ENCODE measurements around the gene CCDC47. TPM values are rescaled to one million over a fixed set of nuclear protein-coding genes. Genes with fewer than 3 reads are reported as not detected.

The CCDC47 gene
- total and polyA plus RNA-seq, 2 of the 13 experiments (the other 11 are each of a cell fraction or from before 2014, with no cell fraction given): 59.3 to 99.5 TPM

DNA sequence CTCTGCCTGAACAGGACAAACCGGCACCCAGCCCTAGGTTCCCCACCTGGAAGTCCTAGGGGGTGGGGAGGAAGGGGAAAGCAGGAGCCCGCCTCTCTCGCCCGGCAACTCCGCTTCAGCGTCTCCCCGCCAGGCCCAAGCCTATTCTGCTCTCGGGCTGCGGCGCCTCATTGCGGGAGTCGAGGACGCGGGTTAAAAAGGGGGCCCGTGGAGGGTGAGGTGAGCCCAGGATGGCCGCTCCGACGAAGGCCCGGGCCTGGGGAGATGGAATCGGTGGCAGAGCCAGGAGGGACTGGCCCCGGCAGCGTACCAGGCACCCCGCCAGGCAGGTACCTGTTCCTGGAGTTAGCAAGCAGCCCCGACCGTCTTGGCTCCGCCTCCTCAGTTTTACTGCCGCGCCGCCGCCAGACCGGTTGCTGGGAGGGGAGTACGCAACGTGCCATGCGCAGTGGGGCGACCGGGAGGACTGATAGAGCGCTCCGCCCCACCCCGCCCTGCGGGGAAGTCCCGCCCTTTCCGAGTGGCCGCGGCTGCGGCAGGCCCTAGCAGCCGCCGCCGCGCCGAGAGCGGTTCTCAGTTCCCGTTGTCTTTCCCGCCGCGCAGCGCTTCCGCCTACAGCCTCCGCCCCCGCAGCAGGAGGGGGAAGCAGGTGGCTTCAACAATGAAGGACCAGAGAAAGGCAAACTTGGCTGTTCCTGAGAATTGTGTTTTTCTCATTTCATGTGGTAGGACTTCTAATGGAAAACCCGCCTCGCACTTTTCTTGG is 31.8 kb downstream of the CCDC47 start, which contains the start of gene STRADA (continued):
- TF ChIP-seq, protein P1, sequence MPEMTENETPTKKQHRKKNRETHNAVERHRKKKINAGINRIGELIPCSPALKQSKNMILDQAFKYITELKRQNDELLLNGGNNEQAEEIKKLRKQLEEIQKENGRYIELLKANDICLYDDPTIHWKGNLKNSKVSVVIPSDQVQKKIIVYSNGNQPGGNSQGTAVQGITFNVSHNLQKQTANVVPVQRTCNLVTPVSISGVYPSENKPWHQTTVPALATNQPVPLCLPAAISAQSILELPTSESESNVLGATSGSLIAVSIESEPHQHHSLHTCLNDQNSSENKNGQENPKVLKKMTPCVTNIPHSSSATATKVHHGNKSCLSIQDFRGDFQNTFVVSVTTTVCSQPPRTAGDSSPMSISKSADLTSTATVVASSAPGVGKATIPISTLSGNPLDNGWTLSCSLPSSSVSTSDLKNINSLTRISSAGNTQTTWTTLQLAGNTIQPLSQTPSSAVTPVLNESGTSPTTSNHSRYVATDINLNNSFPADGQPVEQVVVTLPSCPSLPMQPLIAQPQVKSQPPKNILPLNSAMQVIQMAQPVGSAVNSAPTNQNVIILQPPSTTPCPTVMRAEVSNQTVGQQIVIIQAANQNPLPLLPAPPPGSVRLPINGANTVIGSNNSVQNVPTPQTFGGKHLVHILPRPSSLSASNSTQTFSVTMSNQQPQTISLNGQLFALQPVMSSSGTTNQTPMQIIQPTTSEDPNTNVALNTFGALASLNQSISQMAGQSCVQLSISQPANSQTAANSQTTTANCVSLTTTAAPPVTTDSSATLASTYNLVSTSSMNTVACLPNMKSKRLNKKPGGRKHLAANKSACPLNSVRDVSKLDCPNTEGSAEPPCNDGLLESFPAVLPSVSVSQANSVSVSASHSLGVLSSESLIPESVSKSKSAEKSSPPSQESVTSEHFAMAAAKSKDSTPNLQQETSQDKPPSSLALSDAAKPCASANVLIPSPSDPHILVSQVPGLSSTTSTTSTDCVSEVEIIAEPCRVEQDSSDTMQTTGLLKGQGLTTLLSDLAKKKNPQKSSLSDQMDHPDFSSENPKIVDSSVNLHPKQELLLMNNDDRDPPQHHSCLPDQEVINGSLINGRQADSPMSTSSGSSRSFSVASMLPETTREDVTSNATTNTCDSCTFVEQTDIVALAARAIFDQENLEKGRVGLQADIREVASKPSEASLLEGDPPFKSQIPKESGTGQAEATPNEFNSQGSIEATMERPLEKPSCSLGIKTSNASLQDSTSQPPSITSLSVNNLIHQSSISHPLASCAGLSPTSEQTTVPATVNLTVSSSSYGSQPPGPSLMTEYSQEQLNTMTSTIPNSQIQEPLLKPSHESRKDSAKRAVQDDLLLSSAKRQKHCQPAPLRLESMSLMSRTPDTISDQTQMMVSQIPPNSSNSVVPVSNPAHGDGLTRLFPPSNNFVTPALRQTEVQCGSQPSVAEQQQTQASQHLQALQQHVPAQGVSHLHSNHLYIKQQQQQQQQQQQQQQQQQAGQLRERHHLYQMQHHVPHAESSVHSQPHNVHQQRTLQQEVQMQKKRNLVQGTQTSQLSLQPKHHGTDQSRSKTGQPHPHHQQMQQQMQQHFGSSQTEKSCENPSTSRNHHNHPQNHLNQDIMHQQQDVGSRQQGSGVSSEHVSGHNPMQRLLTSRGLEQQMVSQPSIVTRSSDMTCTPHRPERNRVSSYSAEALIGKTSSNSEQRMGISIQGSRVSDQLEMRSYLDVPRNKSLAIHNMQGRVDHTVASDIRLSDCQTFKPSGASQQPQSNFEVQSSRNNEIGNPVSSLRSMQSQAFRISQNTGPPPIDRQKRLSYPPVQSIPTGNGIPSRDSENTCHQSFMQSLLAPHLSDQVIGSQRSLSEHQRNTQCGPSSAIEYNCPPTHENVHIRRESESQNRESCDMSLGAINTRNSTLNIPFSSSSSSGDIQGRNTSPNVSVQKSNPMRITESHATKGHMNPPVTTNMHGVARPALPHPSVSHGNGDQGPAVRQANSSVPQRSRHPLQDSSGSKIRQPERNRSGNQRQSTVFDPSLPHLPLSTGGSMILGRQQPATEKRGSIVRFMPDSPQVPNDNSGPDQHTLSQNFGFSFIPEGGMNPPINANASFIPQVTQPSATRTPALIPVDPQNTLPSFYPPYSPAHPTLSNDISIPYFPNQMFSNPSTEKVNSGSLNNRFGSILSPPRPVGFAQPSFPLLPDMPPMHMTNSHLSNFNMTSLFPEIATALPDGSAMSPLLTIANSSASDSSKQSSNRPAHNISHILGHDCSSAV (CRISPR knock-in tag; IDR thresholded peaks at IDR 0.05; ENCODE audit: borderline replicate concordance): no peak
- peak; percentile 66; the same call in 1 of the 2 replicates for TF ChIP-seq ZSCAN20 (CRISPR knock-in tag; IDR thresholded peaks at IDR 0.05; ENCODE audit: borderline replicate concordance)
- TF ChIP-seq, protein P2, sequence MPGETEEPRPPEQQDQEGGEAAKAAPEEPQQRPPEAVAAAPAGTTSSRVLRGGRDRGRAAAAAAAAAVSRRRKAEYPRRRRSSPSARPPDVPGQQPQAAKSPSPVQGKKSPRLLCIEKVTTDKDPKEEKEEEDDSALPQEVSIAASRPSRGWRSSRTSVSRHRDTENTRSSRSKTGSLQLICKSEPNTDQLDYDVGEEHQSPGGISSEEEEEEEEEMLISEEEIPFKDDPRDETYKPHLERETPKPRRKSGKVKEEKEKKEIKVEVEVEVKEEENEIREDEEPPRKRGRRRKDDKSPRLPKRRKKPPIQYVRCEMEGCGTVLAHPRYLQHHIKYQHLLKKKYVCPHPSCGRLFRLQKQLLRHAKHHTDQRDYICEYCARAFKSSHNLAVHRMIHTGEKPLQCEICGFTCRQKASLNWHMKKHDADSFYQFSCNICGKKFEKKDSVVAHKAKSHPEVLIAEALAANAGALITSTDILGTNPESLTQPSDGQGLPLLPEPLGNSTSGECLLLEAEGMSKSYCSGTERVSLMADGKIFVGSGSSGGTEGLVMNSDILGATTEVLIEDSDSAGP (CRISPR knock-in tag; IDR thresholded peaks at IDR 0.05; ENCODE audit: borderline replicate concordance): peak; percentile 97
- TF ChIP-seq, protein P3, sequence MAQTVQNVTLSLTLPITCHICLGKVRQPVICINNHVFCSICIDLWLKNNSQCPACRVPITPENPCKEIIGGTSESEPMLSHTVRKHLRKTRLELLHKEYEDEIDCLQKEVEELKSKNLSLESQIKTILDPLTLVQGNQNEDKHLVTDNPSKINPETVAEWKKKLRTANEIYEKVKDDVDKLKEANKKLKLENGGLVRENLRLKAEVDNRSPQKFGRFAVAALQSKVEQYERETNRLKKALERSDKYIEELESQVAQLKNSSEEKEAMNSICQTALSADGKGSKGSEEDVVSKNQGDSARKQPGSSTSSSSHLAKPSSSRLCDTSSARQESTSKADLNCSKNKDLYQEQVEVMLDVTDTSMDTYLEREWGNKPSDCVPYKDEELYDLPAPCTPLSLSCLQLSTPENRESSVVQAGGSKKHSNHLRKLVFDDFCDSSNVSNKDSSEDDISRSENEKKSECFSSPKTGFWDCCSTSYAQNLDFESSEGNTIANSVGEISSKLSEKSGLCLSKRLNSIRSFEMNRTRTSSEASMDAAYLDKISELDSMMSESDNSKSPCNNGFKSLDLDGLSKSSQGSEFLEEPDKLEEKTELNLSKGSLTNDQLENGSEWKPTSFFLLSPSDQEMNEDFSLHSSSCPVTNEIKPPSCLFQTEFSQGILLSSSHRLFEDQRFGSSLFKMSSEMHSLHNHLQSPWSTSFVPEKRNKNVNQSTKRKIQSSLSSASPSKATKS (CRISPR knock-in tag; IDR thresholded peaks at IDR 0.05): 0 out of 2 replicates have a peak, but pooled peaks have one; percentile 86
- TF ChIP-seq ZFP36 (IDR thresholded peaks at IDR 0.05; ENCODE audit: borderline replicate concordance, low read depth, low read length, partially characterized antibody): no peak
- 0 out of 2 replicates have a peak, but pooled peaks have one; percentile 9 for TF ChIP-seq EEA1 (CRISPR knock-in tag; IDR thresholded peaks at IDR 0.05; ENCODE audit: borderline replicate concordance)
- peak; percentile 86 for TF ChIP-seq ZSCAN21 (CRISPR knock-in tag; IDR thresholded peaks at IDR 0.05; ENCODE audit: borderline replicate concordance)
- no peak for TF ChIP-seq ZNF282 (IDR thresholded peaks at IDR 0.05; ENCODE audit: partially characterized antibody)
- no peak for TF ChIP-seq SETDB1 (CRISPR knock-in tag; IDR thresholded peaks at IDR 0.05; ENCODE audit: borderline replicate concordance)
- TF ChIP-seq, protein P4, sequence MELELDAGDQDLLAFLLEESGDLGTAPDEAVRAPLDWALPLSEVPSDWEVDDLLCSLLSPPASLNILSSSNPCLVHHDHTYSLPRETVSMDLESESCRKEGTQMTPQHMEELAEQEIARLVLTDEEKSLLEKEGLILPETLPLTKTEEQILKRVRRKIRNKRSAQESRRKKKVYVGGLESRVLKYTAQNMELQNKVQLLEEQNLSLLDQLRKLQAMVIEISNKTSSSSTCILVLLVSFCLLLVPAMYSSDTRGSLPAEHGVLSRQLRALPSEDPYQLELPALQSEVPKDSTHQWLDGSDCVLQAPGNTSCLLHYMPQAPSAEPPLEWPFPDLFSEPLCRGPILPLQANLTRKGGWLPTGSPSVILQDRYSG (CRISPR knock-in tag; IDR thresholded peaks at IDR 0.05): no peak
- TF ChIP-seq REL (CRISPR knock-in tag; conservative IDR thresholded peaks at IDR 0.05): peak; percentile 67; the same call in 1 of the 2 replicates
